Prostate gland (tissue), 2 donors: ENCODE measurements around the gene TGFB1I1. TPM values are rescaled to one million over a fixed set of nuclear protein-coding genes. Genes with fewer than 3 reads are reported as not detected.
"Not testable (repeated sequence)": the region's sequence is repeated elsewhere in the genome, so short reads cannot be mapped to it uniquely, and the experiment has no call there.

Experiments
- DNase-seq: peaks from one replicate; pipeline ENCODE4 v3.0.0-alpha.2; 2019; ENCODE audit warnings: low spot score
- H3K27ac ChIP-seq, 2 donors: fragments of 200-600 bp; sonication (generic); 2 replicates each; pipeline ENCODE4 v1.5.1; 2017 to 2019
- H3K27me3 ChIP-seq: fragments of 200-600 bp; sonication (generic); replicated peaks from 2 replicates; pipeline ENCODE4 v1.5.1; 2019; ENCODE audit not compliant: insufficient read depth
- H3K36me3 ChIP-seq, 2 donors: fragments of 200-600 bp; sonication (generic); 1 replicate in 1 of 2; 2 replicates in 1 of 2; pipeline versions ENCODE4 v1.5.1 to v1.8.1; 2017 to 2019
- H3K4me1 ChIP-seq: fragments of 200-600 bp; sonication (generic); replicated peaks from 2 replicates; pipeline ENCODE4 v1.5.1; 2019
- H3K4me3 ChIP-seq, 2 donors: fragments of 200-600 bp; sonication (generic); 2 replicates each; pipeline ENCODE4 v1.5.1; 2017 to 2019
- H3K9me3 ChIP-seq: fragments of 200-600 bp; sonication (generic); 2 replicates; pipeline ENCODE4 v1.5.1; 2017
- CTCF ChIP-seq, 4 experiments: fragments of 200-600 bp in 2 of 4; fragments of 450-650 bp in 2 of 4; sonication (generic) in 2 of 4; IDR thresholded peaks; 1 replicate in 3 of 4; 2 replicates in 1 of 4; pipeline ENCODE4 v1.5.1; 2016 to 2019; ENCODE audit warnings: antibody characterized with exemption in 4 of 4, mild to moderate bottlenecking in 2 of 4, moderate library complexity in 2 of 4
- POLR2A ChIP-seq: fragments of 450-650 bp; IDR thresholded peaks from one replicate; pipeline ENCODE4 v1.6.1; 2016; ENCODE audit warnings: antibody characterized with exemption, mild to moderate bottlenecking
- POLR2AphosphoS5 ChIP-seq: sonication (generic); formaldehyde crosslinking; IDR thresholded peaks from one replicate; pipeline ENCODE4 v1.6.1; 2017; ENCODE audit warnings: antibody characterized with exemption
- WGBS: methylation state at CpG from one replicate; pipeline ENCODE4 v1.1.5; 2018; 5-methylcytosine and 5-hydroxymethylcytosine counted together
- intact Hi-C: fragments of 100-400 bp; cut with DNase I; formaldehyde crosslinking; loops from one replicate; pipeline ENCODE4 v1.14.2; 2022
- total RNA-seq, 2 donors: library from RNA; depleted of rRNA; stranded (reverse); fragments of >200 nt; gene quantifications; one replicate each; pipeline ENCODE4 v1.1.0, GENCODE V29; 2016

Gene TGFB1I1
- total RNA-seq, 2 donors from 2014 or later: 62.0 to 115 TPM

- Histone ChIP-seq H3K36me3 (no peaks in the 10 kb centered on the region), H3K9me3 (no peaks in the 10 kb centered on the region), H3K27me3 (no peaks in the 10 kb centered on the region), H3K27ac (no peak overlapping the region), H3K4me1 (no peaks in the 10 kb centered on the region), H3K4me3 (no peak overlapping the region)
- intact Hi-C loops: no loop called here
- 78% methylated on average over 3 of the region's 3 CpGs for WGBS
- DNase-seq: no peak
- TF ChIP-seq POLR2A (no peak), CTCF (IDR thresholded peaks at IDR 0.05) (no peak), POLR2AphosphoS5 (no peak)
Observed at GRCh38 chr16:31478956-31479355, 7.0 kb downstream of the TGFB1I1 start.

- no peak for DNase-seq
- intact Hi-C loops: no loop called here
- WGBS: 76% methylated on average over 9 of the region's 9 CpGs
- H3K36me3 ChIP-seq: no peaks in the 10 kb centered on the region
- no peak for TF ChIP-seq POLR2A
- no peak for TF ChIP-seq POLR2AphosphoS5
- TF ChIP-seq CTCF (IDR thresholded peaks at IDR 0.05): no peak
- H3K4me1 ChIP-seq: no peaks in the 10 kb centered on the region
- no peaks in the 10 kb centered on the region for H3K9me3 ChIP-seq
- H3K27me3 ChIP-seq: no peaks in the 10 kb centered on the region
- no peak overlapping the region for H3K27ac ChIP-seq
- H3K4me3 ChIP-seq: no peak overlapping the region
Observed at GRCh38 chr16:31479751-31480150, 7.8 kb downstream of the TGFB1I1 start.

- 35% methylated on average over 7 of the region's 7 CpGs for WGBS
- no peak overlapping the region for H3K27ac ChIP-seq
- H3K27me3 ChIP-seq: no peaks in the 10 kb centered on the region
- no peak for DNase-seq
- TF ChIP-seq POLR2A (no peak), CTCF (IDR thresholded peaks at IDR 0.05) (no peak), POLR2AphosphoS5 (no peak)
- no peaks in the 10 kb centered on the region for H3K36me3 ChIP-seq
- H3K4me3 ChIP-seq: no peak overlapping the region
- H3K4me1 ChIP-seq: no peaks in the 10 kb centered on the region
- intact Hi-C loops: no loop called here
- H3K9me3 ChIP-seq: no peaks in the 10 kb centered on the region
Observed at GRCh38 chr16:31480851-31481536, 9.0 kb downstream of the TGFB1I1 start.

GRCh38 chr16:31483081-31483480 is 11.1 kb downstream of the TGFB1I1 start, which contains the start of gene SLC5A2:
Gene SLC5A2 (plus strand): TSS chr16:31483123. CDS start chr16:31483137, 14 bp downstream.
- no peak for DNase-seq
- intact Hi-C loops: no loop called here
- no peaks in the 10 kb centered on the region for H3K9me3 ChIP-seq
- H3K4me3 ChIP-seq: no peak within 1 kb of the TSS
- H3K27ac ChIP-seq: no peak within 1 kb of the TSS
- 98% methylated on average over 4 of the region's 4 CpGs for WGBS
- no peaks in the 10 kb centered on the region for H3K27me3 ChIP-seq
- H3K36me3 ChIP-seq: no peaks in the 10 kb centered on the region
- TF ChIP-seq POLR2A (no peak), CTCF (IDR thresholded peaks at IDR 0.05) (no peak), POLR2AphosphoS5 (no peak)
- H3K4me1 ChIP-seq: no peaks in the 10 kb centered on the region

GRCh38 chr16:31484048-31484447 is 12.1 kb downstream of the TGFB1I1 start:
- H3K9me3 ChIP-seq, H3K4me3 ChIP-seq, DNase-seq, intact Hi-C loops, H3K27ac ChIP-seq, H3K4me1 ChIP-seq, H3K36me3 ChIP-seq, H3K27me3 ChIP-seq: not testable (repeated sequence)
- WGBS: 95% methylated on average over 4 of the region's 4 CpGs
